WTC11 (cell line): Measurements from ENCODE around the gene FYN. TPM values are rescaled to one million over a fixed set of nuclear protein-coding genes. Genes with fewer than 3 reads are reported as not detected.

ENCODE experiments used
- ATAC-seq: fragments of 200-7000 bp; cut with Tn5 transposase; 2 replicates; pipeline ENCODE4 v1.10.0; 2021; ENCODE audit warnings: mild to moderate bottlenecking, moderate library complexity
- CTCF ChIA-PET: fragments of 300-600 bp; sonication (Branson Sonifier 250); formaldehyde crosslinking; loops from one replicate; lab custom pipeline; 2021; ENCODE audit warnings: antibody characterized with exemption; lab: Charles Lee
- POLR2A ChIA-PET: fragments of 350-600 bp; sonication (Branson Sonifier 250); formaldehyde crosslinking; loops from one replicate; lab custom pipeline; 2021; ENCODE audit warnings: antibody characterized with exemption; lab: Charles Lee
- DNase-seq: peaks from one replicate; pipeline ENCODE4 v3.0.0; 2021; ENCODE audit warnings: low spot score
- H3K27ac Mint-ChIP-seq: 2 replicates; pipeline ENCODE4 v1.8.0; 2021; ENCODE audit warnings: mixed read lengths
- H3K27me3 Mint-ChIP-seq: 2 replicates; pipeline ENCODE4 v1.8.0; 2021; ENCODE audit warnings: low read depth, mild to moderate bottlenecking, moderate library complexity, mixed read lengths
- H3K36me3 Mint-ChIP-seq: 2 replicates; pipeline ENCODE4 v1.8.0; 2021; ENCODE audit warnings: mixed read lengths
- H3K4me1 Mint-ChIP-seq: 2 replicates; pipeline ENCODE4 v1.8.0; 2022; ENCODE audit warnings: mixed read lengths
- H3K4me3 Mint-ChIP-seq: 2 replicates; pipeline ENCODE4 v1.8.0; 2021; ENCODE audit warnings: mild to moderate bottlenecking, moderate library complexity, mixed read lengths
- H3K9me3 Mint-ChIP-seq: 2 replicates; pipeline ENCODE4 v1.8.0; 2021; ENCODE audit warnings: mixed read lengths
- AFF4 ChIP-seq: sonication (generic); formaldehyde crosslinking; IDR thresholded peaks from 2 replicates; pipeline ENCODE4 v1.8.1; 2023; ENCODE audit warnings: mild to moderate bottlenecking, missing genetic modification reagents, borderline replicate concordance
- ATF1 ChIP-seq: sonication (generic); formaldehyde crosslinking; IDR thresholded peaks from 2 replicates; pipeline ENCODE4 v1.8.1; 2023; ENCODE audit warnings: mild to moderate bottlenecking, moderate library complexity, missing genetic modification reagents
- FOXP1 ChIP-seq: sonication (generic); formaldehyde crosslinking; IDR thresholded peaks from 2 replicates; pipeline ENCODE4 v1.8.0; 2022; ENCODE audit warnings: missing genetic modification reagents, mild to moderate bottlenecking, moderate library complexity, borderline replicate concordance
- GABPB1 ChIP-seq: sonication (generic); formaldehyde crosslinking; IDR thresholded peaks from 2 replicates; pipeline ENCODE4 v1.8.1; 2023; ENCODE audit warnings: mild to moderate bottlenecking, missing genetic modification reagents
- NFYB ChIP-seq: sonication (generic); formaldehyde crosslinking; conservative IDR thresholded peaks from 2 replicates; pipeline ENCODE4 v1.8.0; 2022; ENCODE audit warnings: low read depth, missing genetic modification reagents
- SMAD4 ChIP-seq: sonication (generic); formaldehyde crosslinking; IDR thresholded peaks from 2 replicates; pipeline ENCODE4 v1.8.0; 2022; ENCODE audit warnings: mild to moderate bottlenecking, missing genetic modification reagents
- ZNF121 ChIP-seq: sonication (generic); formaldehyde crosslinking; IDR thresholded peaks from 2 replicates; pipeline ENCODE4 v1.8.0; 2023; ENCODE audit warnings: missing genetic modification reagents
- ZNF138 ChIP-seq: sonication (generic); formaldehyde crosslinking; conservative IDR thresholded peaks from 2 replicates; pipeline ENCODE4 v1.8.1; 2022; ENCODE audit warnings: mild to moderate bottlenecking, moderate library complexity, missing genetic modification reagents
- total RNA-seq: library from RNA; stranded (reverse); gene quantifications from 3 replicates; pipeline ENCODE4 v1.2.3, GENCODE V29; 2021
- TF ChIP-seq, protein P1 (sequence below): fragments of 250-450 bp; sonication (Bioruptor Pico); IDR thresholded peaks from 2 replicates; pipeline ENCODE4 v1.8.0; 2021; ENCODE audit warnings: mild to moderate bottlenecking
- TF ChIP-seq, protein P2 (sequence below): sonication (generic); formaldehyde crosslinking; IDR thresholded peaks from 2 replicates; pipeline ENCODE4 v1.8.0; 2022; ENCODE audit warnings: mild to moderate bottlenecking, missing genetic modification reagents
- TF ChIP-seq, protein P3 (sequence below): sonication (generic); formaldehyde crosslinking; IDR thresholded peaks from 2 replicates; pipeline ENCODE4 v1.8.1; 2022; ENCODE audit warnings: low read depth, mild to moderate bottlenecking, moderate library complexity, missing genetic modification reagents, borderline replicate concordance
- TF ChIP-seq, protein P4 (sequence below): sonication (generic); formaldehyde crosslinking; IDR thresholded peaks from 2 replicates; pipeline ENCODE4 v1.8.1; 2023; ENCODE audit warnings: mild to moderate bottlenecking, missing genetic modification reagents, moderate library complexity
- TF ChIP-seq, protein P5 (sequence below): sonication (generic); formaldehyde crosslinking; IDR thresholded peaks from 2 replicates; pipeline ENCODE4 v1.8.1; 2022; ENCODE audit warnings: mild to moderate bottlenecking, moderate library complexity, missing genetic modification reagents

FYN gene
- total RNA-seq, 1 experiment from 2014 or later = 63.9 TPM

DNA sequence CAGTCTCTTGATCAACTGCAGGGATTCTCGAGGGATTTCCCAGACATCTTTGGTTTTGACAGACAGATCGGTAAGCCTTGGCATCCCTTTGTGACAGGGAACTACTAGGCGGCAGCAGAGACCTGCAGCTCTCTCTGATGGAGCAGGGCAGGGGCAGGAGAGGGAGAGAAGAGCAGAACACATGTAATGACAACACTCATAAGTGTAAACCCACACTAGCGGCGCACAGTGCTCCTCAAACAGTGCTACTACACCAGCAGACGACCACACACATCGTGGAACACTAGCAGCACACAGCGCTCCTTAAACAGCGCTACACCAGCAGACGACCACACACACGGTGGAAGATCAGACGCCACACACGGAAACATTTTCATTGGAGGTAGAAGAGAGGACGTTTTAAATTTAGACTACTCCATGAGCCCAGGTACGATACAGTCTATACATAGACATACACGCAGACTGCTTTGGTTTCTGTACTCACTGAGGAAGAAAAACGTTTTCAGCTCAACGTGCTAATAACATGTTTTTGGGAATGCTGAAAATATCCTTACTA lies 173.0 kb downstream of the FYN start (continued):
- no peak for TF ChIP-seq ZNF121 (CRISPR knock-in tag)

- no peak overlapping the region for H3K27ac Mint-ChIP-seq
Measured at GRCh38 chr6:111699123-111699522, 174.1 kb downstream of the FYN start.

GRCh38 chr6:111696814-111697213 lies 176.4 kb downstream of the FYN start:
- ChIA-PET CTCF (interaction anchor here (1.6 kb wide), 1 partner anchor 13 kb away, joined by 7 read pairs; no protein-coding TSS in a partner anchor), POLR2A (no interaction called here)
- no peak overlapping the region for H3K27ac Mint-ChIP-seq
- no peak overlapping the region for H3K4me3 Mint-ChIP-seq
- peaks cover 15% of the 10 kb centered on the region; the same call in 1 of the 2 replicates for H3K36me3 Mint-ChIP-seq
- H3K4me1 Mint-ChIP-seq = no peaks in the 10 kb centered on the region
- H3K9me3 Mint-ChIP-seq = no peaks in the 10 kb centered on the region
- no peaks in the 10 kb centered on the region for H3K27me3 Mint-ChIP-seq
- DNase-seq = no peak
- ATAC-seq = no peak
- TF ChIP-seq, protein P1, sequence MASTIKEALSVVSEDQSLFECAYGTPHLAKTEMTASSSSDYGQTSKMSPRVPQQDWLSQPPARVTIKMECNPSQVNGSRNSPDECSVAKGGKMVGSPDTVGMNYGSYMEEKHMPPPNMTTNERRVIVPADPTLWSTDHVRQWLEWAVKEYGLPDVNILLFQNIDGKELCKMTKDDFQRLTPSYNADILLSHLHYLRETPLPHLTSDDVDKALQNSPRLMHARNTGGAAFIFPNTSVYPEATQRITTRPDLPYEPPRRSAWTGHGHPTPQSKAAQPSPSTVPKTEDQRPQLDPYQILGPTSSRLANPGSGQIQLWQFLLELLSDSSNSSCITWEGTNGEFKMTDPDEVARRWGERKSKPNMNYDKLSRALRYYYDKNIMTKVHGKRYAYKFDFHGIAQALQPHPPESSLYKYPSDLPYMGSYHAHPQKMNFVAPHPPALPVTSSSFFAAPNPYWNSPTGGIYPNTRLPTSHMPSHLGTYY = no peak

More at GRCh38 chr6:111699123-111699522, 174.1 kb downstream of the FYN start:
- DNase-seq (no peak), ATAC-seq (no peak)
- Mint-ChIP-seq H3K36me3 (peaks cover 13% of the 10 kb centered on the region), H3K4me3 (no peak overlapping the region), H3K9me3 (no peaks in the 10 kb centered on the region), H3K27me3 (no peaks in the 10 kb centered on the region), H3K4me1 (no peaks in the 10 kb centered on the region)
- POLR2A ChIA-PET = no interaction called here
- TF ChIP-seq, protein P2, sequence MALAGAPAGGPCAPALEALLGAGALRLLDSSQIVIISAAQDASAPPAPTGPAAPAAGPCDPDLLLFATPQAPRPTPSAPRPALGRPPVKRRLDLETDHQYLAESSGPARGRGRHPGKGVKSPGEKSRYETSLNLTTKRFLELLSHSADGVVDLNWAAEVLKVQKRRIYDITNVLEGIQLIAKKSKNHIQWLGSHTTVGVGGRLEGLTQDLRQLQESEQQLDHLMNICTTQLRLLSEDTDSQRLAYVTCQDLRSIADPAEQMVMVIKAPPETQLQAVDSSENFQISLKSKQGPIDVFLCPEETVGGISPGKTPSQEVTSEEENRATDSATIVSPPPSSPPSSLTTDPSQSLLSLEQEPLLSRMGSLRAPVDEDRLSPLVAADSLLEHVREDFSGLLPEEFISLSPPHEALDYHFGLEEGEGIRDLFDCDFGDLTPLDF (CRISPR knock-in tag) = no peak
- TF ChIP-seq FOXP1 (CRISPR knock-in tag) (no peak), GABPB1 (CRISPR knock-in tag) (no peak), NFYB (CRISPR knock-in tag) (no peak), AFF4 (CRISPR knock-in tag) (no peak)
- TF ChIP-seq, all 79 proteins: peak for 0
- CTCF ChIA-PET = no interaction called here

DNA sequence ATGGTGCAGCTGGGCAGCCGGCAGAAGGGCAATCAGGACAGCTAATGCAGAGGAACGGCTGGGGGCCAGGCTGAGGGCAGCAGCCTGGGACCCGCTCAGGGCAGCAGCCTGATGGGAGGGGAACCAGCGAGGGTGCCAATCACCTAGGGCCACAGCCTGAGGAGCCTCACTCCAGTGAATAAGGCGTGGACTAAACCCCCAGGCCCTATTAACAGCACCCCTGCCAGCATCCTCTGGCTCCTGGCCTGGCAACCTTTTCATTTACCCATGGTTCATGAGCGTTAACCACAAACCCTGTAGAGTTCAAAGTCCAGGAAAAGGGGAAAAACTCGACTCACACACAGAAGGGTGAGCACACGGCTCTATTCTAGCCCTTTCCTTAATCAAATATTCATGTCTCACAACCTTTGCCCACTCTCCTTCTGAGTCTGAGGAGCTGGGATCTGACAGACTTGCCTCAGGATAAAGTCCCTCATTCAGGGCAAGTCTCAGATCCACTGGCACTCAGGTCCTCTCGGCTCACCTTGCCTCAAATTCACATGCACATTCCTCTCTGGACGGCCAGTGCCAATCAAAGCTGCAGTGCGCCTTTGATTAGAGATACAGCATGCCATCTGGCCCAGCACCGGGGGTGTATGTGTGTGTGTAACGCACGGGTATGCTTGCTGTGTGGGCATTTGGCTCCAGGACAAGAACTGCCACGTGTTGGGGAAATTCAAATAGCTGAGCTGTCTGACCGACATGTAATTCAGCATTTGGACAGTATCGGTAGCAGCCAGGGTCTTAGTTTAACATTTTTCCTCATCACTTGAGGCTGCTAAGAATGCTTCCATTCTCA lies 180.7 kb downstream of the FYN start:
- no peaks in the 10 kb centered on the region for H3K9me3 Mint-ChIP-seq
- no peak for DNase-seq
- H3K4me1 Mint-ChIP-seq = no peaks in the 10 kb centered on the region
- CTCF ChIA-PET = interaction anchor here (0.7 kb wide), 1 partner anchor 351 kb away, joined by 3 read pairs; no protein-coding TSS in a partner anchor
- ATAC-seq = no peak
- H3K27me3 Mint-ChIP-seq = no peaks in the 10 kb centered on the region
- 0 out of 2 replicates have a peak overlapping the region, but pooled peaks have one; percentile 15 for H3K27ac Mint-ChIP-seq
- no peak overlapping the region for H3K4me3 Mint-ChIP-seq
- POLR2A ChIA-PET = no interaction called here
- peaks cover 15% of the 10 kb centered on the region; the same call in 1 of the 2 replicates for H3K36me3 Mint-ChIP-seq
- TF ChIP-seq, protein P3, sequence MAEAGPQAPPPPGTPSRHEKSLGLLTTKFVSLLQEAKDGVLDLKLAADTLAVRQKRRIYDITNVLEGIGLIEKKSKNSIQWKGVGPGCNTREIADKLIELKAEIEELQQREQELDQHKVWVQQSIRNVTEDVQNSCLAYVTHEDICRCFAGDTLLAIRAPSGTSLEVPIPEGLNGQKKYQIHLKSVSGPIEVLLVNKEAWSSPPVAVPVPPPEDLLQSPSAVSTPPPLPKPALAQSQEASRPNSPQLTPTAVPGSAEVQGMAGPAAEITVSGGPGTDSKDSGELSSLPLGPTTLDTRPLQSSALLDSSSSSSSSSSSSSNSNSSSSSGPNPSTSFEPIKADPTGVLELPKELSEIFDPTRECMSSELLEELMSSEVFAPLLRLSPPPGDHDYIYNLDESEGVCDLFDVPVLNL (CRISPR knock-in tag) = no peak
- TF ChIP-seq, protein P4, sequence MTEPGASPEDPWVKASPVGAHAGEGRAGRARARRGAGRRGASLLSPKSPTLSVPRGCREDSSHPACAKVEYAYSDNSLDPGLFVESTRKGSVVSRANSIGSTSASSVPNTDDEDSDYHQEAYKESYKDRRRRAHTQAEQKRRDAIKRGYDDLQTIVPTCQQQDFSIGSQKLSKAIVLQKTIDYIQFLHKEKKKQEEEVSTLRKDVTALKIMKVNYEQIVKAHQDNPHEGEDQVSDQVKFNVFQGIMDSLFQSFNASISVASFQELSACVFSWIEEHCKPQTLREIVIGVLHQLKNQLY (CRISPR knock-in tag) = no peak
- TF ChIP-seq ZNF138 (CRISPR knock-in tag) = no peak
- TF ChIP-seq, protein P5, sequence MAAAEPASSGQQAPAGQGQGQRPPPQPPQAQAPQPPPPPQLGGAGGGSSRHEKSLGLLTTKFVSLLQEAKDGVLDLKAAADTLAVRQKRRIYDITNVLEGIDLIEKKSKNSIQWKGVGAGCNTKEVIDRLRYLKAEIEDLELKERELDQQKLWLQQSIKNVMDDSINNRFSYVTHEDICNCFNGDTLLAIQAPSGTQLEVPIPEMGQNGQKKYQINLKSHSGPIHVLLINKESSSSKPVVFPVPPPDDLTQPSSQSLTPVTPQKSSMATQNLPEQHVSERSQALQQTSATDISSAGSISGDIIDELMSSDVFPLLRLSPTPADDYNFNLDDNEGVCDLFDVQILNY (CRISPR knock-in tag) = no peak
- TF ChIP-seq ATF1 = no peak
- no peak for TF ChIP-seq AFF4 (CRISPR knock-in tag)
- no peak for TF ChIP-seq SMAD4 (CRISPR knock-in tag)
